Measurements from ENCODE around the gene KLHL29.

GRCh38 chr2:23419171-23420090 is 34.5 kb downstream of the KLHL29 start:
- TF ChIP-seq CTCF (IDR thresholded peaks at IDR 0.05) = no peak
- TF ChIP-seq REST (IDR thresholded peaks at IDR 0.05; ENCODE audit: insufficient read depth in 1 of 2, low read depth in 2 of 2, low read length in 1 of 2) = no peak
- TF ChIP-seq POLR2AphosphoS5 (IDR thresholded peaks at IDR 0.05; ENCODE audit: low read depth, low read length) = no peak

All from Panc1 (cell line).